PFSK-1 (cell line): ENCODE measurements around the gene GPATCH2.

ENCODE experiments used
- POLR2AphosphoS5 ChIP-seq: IDR thresholded peaks from 2 replicates; pipeline ENCODE4 v1.6.1; 2012; ENCODE audit warnings: low read depth, mild to moderate bottlenecking, control low read depth, low read length, moderate library complexity
- SIN3A ChIP-seq: IDR thresholded peaks from 2 replicates; pipeline ENCODE4 v1.6.1; 2012; ENCODE audit warnings: mild to moderate bottlenecking, low read length, moderate library complexity, borderline replicate concordance; ENCODE audit not compliant: insufficient read depth
- TAF1 ChIP-seq: IDR thresholded peaks from 2 replicates; pipeline ENCODE4 v1.6.1; 2012; ENCODE audit warnings: low read length, control low read depth, borderline replicate concordance; ENCODE audit not compliant: insufficient read depth

- no peak for TF ChIP-seq TAF1
- TF ChIP-seq POLR2AphosphoS5, result no peak
- TF ChIP-seq SIN3A, result no peak
Measured at GRCh38 chr1:217626321-217626720, 4.6 kb downstream of the GPATCH2 start.
